HG03521 (cell line): ENCODE results near the gene IL1RL2.

ENCODE experiments used
- ATAC-seq: cut with Tn5 transposase; IDR thresholded peaks from one replicate; pipeline ENCODE4 v1.9.1; 2021; ENCODE audit warnings: mild to moderate bottlenecking, moderate library complexity; ENCODE audit not compliant: unreplicated experiment

The IL1RL2 gene

DNA sequence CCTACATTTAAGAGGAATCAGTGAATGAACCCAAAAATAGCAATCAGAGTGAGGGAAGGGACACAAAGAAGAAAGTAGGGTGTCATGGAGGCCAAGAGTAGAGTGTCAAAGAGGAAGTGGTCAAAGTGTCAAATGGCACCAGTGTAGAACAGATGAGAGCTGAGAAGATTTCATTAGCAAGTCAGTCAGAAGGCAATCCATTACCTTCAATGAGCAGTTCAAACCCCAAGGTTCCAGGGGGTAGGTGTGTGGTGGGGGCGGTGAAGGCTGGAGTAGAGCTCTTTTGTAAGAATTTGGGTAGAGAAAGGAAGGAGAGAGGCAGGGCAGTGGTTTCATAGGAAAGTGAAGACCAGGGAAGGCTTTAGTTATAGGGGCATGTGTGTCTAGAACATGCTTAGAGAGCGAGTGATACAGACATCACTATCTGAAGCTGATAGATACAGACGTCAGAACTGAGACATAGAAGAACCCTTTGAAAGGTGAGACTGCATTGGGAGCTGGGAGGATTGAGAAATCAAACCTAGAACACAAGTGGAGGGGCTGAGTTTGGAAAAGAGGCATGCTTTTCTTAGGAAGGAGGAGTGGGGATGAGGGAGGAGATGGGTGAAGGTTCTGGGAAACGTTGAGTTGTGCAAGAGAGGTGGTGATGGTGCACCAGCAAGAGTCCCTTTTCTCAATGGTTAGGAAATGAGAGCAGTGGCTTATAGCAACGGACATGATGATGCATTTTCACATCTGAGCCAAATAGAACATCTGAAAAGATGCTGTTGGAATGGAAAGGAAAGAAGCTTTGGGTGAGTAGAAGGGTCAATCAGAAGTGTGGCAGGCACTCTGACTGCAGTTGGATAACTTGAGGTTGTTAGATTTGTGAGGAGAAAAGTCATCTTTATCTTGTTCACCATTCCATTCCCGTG lies 75.7 kb downstream of the IL1RL2 start:
- no peak for ATAC-seq

DNA sequence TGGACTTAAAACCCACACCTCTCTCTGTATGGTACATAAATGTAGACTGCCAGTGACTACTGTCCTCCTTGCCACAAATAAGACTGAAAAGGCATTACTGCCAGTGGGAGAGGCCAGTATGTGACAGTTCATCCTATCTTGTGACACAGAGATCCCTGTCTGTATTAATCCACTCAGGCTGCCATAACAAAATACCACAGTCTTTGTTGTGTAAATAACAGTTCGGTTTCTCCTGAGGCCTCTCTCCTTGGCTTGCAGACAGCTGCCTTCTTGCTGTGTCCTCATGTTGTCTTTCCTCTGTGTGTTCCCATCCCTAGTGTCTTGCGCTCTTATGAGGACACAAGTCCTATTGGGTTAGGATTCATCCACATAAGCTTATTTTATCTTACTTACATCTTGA lies 78.1 kb downstream of the IL1RL2 start:
- ATAC-seq = no peak

DNA sequence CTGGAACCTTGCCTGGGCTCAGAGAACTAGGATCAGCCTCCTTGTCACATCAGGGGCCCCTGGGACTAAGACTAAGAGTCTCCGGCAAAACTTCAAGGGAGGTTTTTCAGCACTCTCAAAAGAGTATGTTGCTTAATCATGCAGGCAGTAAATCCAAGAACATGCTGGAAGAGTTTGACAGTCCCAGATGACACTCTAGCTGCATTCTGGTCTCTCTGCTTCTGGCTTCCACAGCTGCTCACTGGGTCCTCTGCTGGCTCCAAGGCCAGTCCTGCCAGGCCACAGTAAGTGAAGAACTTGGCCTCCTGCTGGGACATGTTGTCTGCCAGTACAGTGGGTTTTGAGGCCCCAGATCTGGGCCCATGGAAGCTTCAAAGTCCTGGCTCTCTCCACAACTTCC lies 79.4 kb downstream of the IL1RL2 start:
- ATAC-seq = no peak

DNA sequence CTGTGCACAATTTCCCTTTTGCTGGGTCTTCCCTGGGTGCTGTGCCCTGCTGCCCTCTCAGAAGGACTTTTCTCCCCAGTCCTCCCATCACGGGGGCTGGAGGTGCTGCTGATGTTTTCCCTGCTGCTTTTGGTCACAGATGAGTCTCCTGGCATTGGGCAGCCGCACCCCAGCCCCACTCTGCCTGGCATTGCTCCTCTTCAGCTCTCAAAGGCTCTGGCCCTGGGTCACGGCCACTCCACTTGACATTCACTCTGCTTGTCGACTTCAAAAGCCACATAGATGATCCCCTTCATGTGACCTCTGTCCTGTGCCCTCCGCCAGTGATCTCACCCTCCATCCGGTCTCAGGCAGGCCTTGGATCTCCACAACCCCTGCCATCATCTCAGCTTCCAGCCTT lies 81.0 kb downstream of the IL1RL2 start:
- no peak for ATAC-seq

DNA sequence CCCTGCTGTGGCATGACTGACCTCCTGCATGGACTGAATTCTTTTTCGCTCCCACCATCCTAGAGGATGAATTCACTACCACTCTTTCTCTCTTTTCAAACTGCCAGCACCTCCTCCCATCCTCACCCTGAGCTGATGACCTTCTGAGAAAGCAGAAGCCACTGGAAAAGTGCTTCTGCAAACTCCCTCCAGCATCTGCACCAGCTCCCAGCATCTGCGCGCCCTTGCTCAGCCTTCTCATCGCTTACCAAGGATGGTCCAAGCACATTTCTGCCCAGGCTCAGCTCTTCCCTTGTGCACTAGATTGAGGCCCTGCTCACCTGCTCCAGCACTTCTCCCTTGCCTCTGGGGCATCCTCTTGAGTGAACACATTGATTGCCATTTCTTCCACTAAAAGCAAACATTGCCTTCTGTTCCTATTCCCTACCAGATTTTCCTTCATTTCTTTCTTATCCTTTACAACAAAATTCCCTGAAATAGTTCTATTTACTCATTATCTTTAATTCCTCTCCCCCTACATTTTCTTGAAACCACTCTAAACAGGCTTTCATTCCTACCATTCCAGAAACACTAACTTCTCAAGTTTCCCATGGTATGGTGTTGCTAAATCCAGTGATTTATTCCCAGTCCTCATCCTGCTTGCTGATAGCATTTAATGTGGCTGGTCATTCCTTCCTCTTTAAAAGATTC lies 81.8 kb downstream of the IL1RL2 start:
- ATAC-seq = no peak

DNA sequence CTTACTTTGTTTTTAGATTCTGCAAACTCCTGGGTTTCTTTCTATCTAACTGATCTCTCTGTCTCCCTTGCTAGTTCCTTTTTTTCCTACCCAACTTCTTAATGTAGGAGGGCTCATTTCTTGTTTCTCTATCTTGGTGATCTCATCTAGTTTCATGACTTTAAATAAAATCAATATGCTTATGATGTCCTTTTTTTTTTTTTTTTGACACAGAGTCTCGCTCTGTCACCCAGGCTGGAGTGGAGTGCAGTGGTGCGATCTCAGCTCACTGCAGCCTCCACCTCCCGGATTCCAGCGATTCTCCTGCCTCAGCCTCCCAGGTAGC lies 82.3 kb downstream of the IL1RL2 start:
- no peak for ATAC-seq

DNA sequence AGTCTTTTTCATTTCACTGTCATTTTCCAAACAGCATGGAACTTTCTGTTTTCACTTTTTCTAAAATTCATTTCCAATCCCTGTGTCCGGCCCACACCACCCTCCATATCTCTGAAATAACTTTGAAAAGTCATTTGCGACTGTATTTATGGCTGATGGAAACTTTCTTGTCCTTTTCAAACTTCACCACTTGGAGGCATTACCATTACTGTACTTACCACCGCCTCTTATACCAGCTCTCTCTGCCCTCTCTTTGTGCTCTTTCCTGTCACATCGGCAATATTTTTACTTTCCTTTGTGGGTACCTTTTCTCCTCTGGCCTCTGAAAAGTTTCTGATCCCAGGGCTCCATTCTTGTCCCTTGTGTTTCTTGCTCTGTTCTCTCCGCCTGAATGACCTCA lies 85.0 kb downstream of the IL1RL2 start:
- no peak for ATAC-seq

DNA sequence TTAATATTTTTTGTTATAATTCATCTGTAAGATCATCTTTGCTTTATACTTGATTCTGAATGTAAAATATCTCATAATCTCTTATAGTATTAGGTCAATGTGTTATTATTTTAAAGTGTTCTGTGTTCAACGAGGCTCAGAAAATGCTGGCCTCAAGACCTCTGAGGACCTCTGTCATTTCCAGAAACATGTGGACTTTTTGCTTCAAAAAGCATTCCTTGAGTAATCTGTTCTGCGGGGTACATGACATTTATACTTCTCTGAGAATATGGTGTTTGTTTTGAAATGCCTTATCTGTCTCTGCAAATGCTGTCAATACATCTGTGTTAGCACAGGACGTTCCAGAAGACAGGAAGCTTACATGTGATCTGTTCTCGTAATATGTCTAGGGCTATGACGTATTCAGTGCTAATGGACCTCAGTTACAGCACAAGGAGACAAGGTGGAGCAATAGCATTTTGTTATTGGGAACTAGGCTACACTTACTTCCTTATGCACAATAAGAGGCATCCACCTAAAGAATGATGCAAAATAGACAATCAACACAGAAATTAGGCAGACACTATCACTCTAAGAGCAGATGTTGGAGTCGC lies 86.9 kb downstream of the IL1RL2 start:
- no peak for ATAC-seq

DNA sequence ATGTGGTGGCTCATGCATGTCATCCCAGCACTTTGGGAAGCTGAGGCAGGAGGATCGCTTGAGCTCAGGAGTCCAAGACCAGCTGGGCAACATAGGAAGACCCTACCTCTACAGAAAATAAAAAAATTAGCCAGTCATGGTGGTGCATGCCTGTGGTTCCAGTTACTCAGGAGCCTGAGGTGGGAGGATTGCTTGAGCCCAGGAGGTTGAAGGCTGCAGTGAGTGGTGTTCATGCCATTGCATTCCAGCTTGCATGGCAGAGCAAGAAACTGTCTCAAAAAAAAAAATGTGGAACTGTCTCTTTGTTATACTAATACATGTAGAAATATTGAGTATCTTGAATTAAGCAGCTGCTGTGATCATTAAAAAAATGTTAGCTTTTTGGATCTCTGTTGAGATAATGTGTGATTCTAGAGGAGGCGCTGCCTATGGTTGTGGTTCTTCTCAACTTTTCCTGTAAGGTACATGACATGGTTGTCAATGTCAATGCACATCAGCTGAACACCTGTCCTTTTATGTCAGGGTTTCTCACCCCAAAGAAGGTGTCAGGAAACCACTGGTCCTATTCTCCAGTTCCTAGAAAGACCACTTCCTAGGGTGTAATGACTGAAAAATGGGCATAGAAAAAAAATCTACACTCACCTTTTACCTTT lies 89.9 kb downstream of the IL1RL2 start:
- no peak for ATAC-seq

DNA sequence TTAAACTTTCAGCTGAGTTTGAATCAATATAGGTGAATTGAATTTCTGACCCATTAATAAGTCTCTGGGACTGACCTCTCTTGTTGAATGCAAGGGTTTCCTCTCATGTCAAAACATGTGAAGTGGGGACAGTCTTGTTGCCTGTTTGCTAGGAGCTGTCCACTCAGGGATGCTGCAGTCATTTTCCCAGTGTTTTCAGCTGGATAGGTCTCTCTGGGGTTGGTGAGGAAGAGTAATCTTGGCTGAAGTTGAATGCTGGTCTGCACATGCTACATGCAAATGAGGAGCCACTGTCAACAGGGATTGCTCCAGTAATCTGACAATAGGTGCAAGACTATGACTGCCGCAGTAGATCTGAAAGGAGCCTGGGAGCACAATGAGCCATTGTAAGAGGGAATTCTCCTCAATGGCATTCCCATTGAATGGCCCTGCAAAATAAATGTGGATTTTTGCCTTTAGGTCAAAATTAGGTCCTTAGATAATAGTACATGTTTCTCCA lies 90.4 kb downstream of the IL1RL2 start:
- no peak for ATAC-seq

DNA sequence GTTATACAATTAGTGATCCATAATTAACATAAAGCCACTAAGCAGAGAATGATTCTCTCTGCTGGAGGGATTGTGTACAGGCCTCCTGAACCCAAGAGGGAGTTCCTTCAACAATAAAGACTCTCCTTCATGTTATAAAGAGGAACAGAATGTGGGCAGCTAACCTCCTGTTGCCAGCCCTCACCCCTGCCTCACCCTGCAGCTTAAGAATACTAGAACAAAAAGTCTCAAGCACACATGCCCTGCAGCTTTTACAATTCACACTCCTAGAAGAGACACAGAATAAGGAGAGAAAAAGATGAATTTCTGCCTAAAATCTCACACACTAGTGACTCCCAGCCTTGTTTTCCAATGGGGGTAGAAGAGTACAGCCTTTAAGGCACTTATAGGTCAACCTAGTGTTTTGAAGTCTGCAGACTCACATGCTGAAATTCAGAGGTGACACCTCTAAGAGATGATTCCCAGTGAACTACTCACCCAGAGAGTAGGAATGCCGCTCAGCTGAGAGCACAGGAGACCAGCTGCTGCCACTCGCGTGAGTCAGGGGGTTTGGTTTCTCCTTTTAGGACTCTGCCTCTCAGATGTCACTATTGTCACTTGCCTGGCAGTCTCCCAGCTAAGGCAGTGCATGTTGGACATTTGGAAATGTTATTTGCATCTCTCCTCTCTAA lies 92.0 kb downstream of the IL1RL2 start:
- ATAC-seq = no peak

DNA sequence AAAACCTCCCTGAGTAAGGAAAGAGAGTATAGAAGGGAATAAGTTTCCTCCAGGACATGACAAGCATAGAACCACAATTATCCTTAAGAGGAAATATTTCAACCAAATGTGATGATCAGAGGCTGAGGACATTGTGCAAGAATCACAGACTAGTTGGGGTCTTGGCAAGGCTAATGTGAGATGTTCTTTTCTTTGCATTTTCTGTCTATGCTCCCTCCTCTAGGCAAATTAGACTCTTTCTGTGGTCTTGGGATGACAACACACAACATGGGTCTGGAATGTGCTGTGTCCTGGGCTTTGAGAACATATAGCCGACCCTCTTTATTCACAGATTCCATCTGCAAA lies 92.5 kb downstream of the IL1RL2 start:
- no peak for ATAC-seq

DNA sequence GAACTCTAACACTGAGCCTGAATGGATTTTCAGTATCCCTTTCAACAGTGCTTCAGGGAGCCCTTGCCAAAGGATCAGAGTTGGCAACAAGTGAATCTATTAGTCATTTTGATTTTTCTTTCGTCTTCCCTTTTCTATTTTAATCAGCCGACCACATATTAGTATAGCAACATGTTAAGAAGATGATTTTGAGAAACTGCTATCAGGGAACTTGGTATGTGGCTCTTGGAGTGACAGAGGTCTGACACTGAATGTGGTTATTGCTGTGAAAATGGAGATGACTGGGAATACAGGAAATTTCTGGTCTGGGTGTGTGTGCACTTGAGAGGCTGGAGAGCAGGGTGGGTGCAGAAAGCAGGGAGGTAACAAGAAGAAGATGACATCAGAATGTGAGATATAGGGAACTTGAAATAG lies 95.9 kb downstream of the IL1RL2 start:
- ATAC-seq = no peak

DNA sequence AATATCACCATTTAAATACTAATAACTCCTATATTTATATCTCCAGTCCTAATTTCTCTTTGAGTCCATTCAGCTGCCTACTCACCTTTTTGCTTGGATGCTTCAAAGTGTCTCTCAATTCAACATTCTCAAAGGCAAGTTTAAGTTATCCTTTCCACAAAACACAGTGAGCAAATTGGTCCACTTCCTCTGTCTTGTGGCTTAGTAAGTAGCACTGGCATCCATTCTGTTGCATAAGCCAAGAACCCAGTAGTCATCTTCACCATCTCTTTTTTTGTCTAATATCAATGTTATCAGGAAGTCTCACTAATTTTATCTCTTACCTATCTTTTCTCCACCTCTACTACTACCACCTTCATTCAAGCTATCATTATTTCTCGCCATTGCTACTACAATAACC lies 97.2 kb downstream of the IL1RL2 start:
- no peak for ATAC-seq

DNA sequence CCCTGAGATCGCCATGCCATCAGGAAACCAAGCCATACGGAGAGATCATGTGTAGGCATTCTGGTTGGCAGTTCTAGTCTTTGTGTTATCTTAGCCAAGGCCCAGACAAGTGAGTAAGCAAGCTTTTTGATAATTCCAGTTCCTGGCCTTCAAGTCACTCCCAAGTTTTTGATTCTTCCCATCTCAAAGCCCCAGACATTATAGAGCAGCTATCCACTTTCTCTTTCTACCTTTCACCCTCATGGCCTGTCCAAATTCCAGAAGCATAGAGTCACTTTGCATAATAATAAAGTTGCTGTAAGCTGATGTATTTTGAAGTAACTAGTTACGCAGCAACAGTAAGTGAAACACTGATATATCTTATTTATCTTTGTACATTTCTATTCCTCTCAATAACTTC lies 97.8 kb downstream of the IL1RL2 start:
- ATAC-seq = no peak

DNA sequence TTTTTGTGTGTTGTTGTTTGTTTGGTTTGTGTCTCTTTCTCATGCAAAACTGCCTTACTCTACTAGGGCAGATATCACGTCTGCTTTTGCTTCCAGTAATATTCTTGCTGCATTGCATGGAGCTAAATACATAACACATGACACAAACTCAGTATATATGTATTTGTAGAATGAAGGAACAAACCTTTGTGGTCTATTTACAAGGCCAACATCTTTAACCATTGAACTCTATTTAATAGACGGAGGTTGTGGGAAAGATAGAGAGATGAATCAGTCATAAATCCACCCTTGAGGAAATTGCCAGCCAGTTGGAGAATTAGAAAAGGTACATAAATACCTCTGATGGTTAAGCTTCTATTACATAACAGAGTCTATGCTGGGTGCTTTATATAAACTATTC lies 98.5 kb downstream of the IL1RL2 start:
- no peak for ATAC-seq

DNA sequence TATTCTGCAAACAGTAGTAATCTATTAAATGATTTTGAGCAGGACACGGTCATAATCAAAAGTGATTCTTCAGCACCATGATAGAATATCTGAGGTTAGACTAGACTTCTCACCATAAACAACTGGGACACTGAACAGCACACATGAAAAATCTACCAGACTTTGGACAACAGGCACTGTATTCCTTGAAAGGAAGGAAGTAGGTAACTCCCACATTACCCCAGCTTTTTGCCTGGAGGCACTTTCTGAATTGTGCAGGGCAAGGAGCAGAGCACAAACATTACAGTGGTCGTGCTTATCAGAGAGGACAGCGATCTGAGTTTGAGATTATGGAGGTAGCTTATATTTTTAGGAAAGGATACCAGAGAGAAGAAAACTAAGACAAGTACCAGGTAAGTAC lies 99.2 kb downstream of the IL1RL2 start:
- no peak for ATAC-seq

DNA sequence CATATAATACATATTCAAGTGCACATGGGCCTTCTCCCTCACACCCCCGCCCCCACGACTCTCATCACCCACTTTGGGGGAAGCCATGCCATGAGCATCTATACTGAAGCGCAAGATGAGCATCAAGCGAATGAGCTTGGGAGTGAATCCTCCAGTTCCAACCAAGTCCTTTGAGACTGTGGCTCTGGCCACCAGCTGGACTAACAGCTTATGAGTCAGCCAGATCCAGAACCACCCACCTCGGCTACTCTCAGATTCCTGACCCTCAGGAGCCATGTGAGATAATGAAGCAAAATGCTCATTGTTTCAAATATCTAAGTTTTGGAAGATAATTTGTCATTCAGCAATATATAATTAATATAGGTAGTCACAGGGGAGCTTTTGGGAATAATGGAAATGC lies 102.3 kb downstream of the IL1RL2 start:
- ATAC-seq = no peak
